HUES64 (cell line): ENCODE results near the gene DCDC1.

Experiments
- H3K27ac ChIP-seq: 2 replicates; pipeline ENCODE4 v1.7.0; 2013; ENCODE audit warnings: low read depth, low read length, inconsistent platforms
- H3K27me3 ChIP-seq: 2 replicates; pipeline ENCODE4 v1.6.1; 2013; ENCODE audit warnings: mild to moderate bottlenecking, low read length; ENCODE audit not compliant: insufficient read depth
- H3K36me3 ChIP-seq: 2 replicates; pipeline ENCODE4 v1.6.1; 2013; ENCODE audit warnings: mild to moderate bottlenecking, low read length; ENCODE audit not compliant: insufficient read depth
- H3K4me1 ChIP-seq: 2 replicates; pipeline ENCODE4 v1.6.1; 2013; ENCODE audit warnings: mild to moderate bottlenecking, low read length, moderate library complexity; ENCODE audit not compliant: insufficient read depth
- H3K4me3 ChIP-seq: 2 replicates; pipeline ENCODE4 v1.5.1; 2013; ENCODE audit warnings: mild to moderate bottlenecking, low read length, moderate library complexity
- H3K9ac ChIP-seq: 2 replicates; pipeline ENCODE4 v1.6.1; 2013; ENCODE audit warnings: mild to moderate bottlenecking, low read depth, low read length
- H3K9me3 ChIP-seq: 2 replicates; pipeline ENCODE4 v1.6.1; 2013; ENCODE audit warnings: low read depth, low read length; ENCODE audit not compliant: insufficient read depth
- WGBS: fragments of 150-250, 120-280 bp; methylation state at CpG from one replicate; pipeline ENCODE4 v1.1.7; 2013; ENCODE audit warnings: missing lambda C conversion rate; 5-methylcytosine and 5-hydroxymethylcytosine counted together

The DCDC1 gene

GRCh38 chr11:30875806-30876205 is 493.7 kb downstream of the DCDC1 start:
- Histone ChIP-seq H3K4me1 (no peaks in the 10 kb centered on the region), H3K27ac (no peak overlapping the region), H3K4me3 (no peak overlapping the region), H3K36me3 (no peaks in the 10 kb centered on the region), H3K9me3 (no peaks in the 10 kb centered on the region), H3K27me3 (no peaks in the 10 kb centered on the region), H3K9ac (no peak overlapping the region)
- WGBS = 94% methylated on average over 2 of the region's 2 CpGs

GRCh38 chr11:30873924-30874610 is 495.5 kb downstream of the DCDC1 start:
- Histone ChIP-seq H3K9ac (no peak overlapping the region), H3K4me1 (no peaks in the 10 kb centered on the region), H3K27ac (no peak overlapping the region), H3K36me3 (no peaks in the 10 kb centered on the region), H3K9me3 (no peaks in the 10 kb centered on the region), H3K27me3 (no peaks in the 10 kb centered on the region), H3K4me3 (no peak overlapping the region)
- 83% methylated on average over 3 of the region's 3 CpGs for WGBS

- no peaks in the 10 kb centered on the region for H3K4me1 ChIP-seq
- H3K4me3 ChIP-seq = no peak overlapping the region
- no peaks in the 10 kb centered on the region for H3K36me3 ChIP-seq
- no peak overlapping the region for H3K27ac ChIP-seq
- 90% methylated on average over 2 of the region's 2 CpGs for WGBS
- no peaks in the 10 kb centered on the region for H3K9me3 ChIP-seq
- no peak overlapping the region for H3K9ac ChIP-seq
- H3K27me3 ChIP-seq = no peaks in the 10 kb centered on the region
These were observed 500.9 kb downstream of the DCDC1 start for GRCh38 chr11:30868626-30869081.

- 71% methylated on average over 2 of the region's 2 CpGs for WGBS
- Histone ChIP-seq H3K4me3 (no peak overlapping the region), H3K4me1 (peaks cover 35% of the 10 kb centered on the region), H3K27ac (no peak overlapping the region), H3K9ac (no peak overlapping the region), H3K27me3 (no peaks in the 10 kb centered on the region), H3K36me3 (no peaks in the 10 kb centered on the region), H3K9me3 (no peaks in the 10 kb centered on the region)
These were observed 506.3 kb downstream of the DCDC1 start for GRCh38 chr11:30863209-30863608.

GRCh38 chr11:30861531-30861930 is 508.0 kb downstream of the DCDC1 start:
- Histone ChIP-seq H3K9me3 (no peaks in the 10 kb centered on the region), H3K4me1 (peaks cover 35% of the 10 kb centered on the region), H3K9ac (no peak overlapping the region), H3K27ac (no peak overlapping the region), H3K4me3 (no peak overlapping the region), H3K36me3 (no peaks in the 10 kb centered on the region), H3K27me3 (no peaks in the 10 kb centered on the region)
- WGBS = 92% methylated on average over 7 of the region's 7 CpGs

- Histone ChIP-seq H3K27ac (peak overlapping the region; percentile 21; the same call in 1 of the 2 replicates), H3K4me1 (peaks cover 35% of the 10 kb centered on the region), H3K36me3 (no peaks in the 10 kb centered on the region), H3K4me3 (no peak overlapping the region), H3K9me3 (no peaks in the 10 kb centered on the region), H3K9ac (no peak overlapping the region), H3K27me3 (no peaks in the 10 kb centered on the region)
- WGBS = 67% methylated on average over 7 of the region's 7 CpGs
These were observed 508.5 kb downstream of the DCDC1 start for GRCh38 chr11:30861064-30861463.

GRCh38 chr11:30860146-30860545 is 509.4 kb downstream of the DCDC1 start:
- WGBS = 100% methylated on average over 1 of the region's 2 CpGs
- no peak overlapping the region for H3K9ac ChIP-seq

GRCh38 chr11:30859669-30860068 is 509.9 kb downstream of the DCDC1 start:
- Histone ChIP-seq H3K27me3 (no peaks in the 10 kb centered on the region), H3K4me1 (peaks cover 35% of the 10 kb centered on the region), H3K9me3 (no peaks in the 10 kb centered on the region), H3K9ac (no peak overlapping the region), H3K27ac (no peak overlapping the region), H3K36me3 (no peaks in the 10 kb centered on the region), H3K4me3 (no peak overlapping the region)
- WGBS = 66% methylated on average over 3 of the region's 3 CpGs

More at GRCh38 chr11:30860146-30860545, 509.4 kb downstream of the DCDC1 start:
- no peaks in the 10 kb centered on the region for H3K27me3 ChIP-seq
- H3K4me3 ChIP-seq = no peak overlapping the region
- no peak overlapping the region for H3K27ac ChIP-seq
- H3K4me1 ChIP-seq = peaks cover 35% of the 10 kb centered on the region
- H3K9me3 ChIP-seq = no peaks in the 10 kb centered on the region
- no peaks in the 10 kb centered on the region for H3K36me3 ChIP-seq

GRCh38 chr11:30855383-30856006 is 514.0 kb downstream of the DCDC1 start:
- H3K27me3 ChIP-seq = no peaks in the 10 kb centered on the region
- no peak overlapping the region for H3K4me3 ChIP-seq
- H3K36me3 ChIP-seq = no peaks in the 10 kb centered on the region
- no peaks in the 10 kb centered on the region for H3K9me3 ChIP-seq
- 93% methylated on average over 5 of the region's 5 CpGs for WGBS
- no peak overlapping the region for H3K9ac ChIP-seq
- no peak overlapping the region for H3K27ac ChIP-seq
- H3K4me1 ChIP-seq = peaks cover 24% of the 10 kb centered on the region

- Histone ChIP-seq H3K4me1 (peaks cover 12% of the 10 kb centered on the region), H3K36me3 (no peaks in the 10 kb centered on the region), H3K9ac (no peak overlapping the region), H3K27ac (no peak overlapping the region), H3K4me3 (no peak overlapping the region), H3K9me3 (no peaks in the 10 kb centered on the region), H3K27me3 (no peaks in the 10 kb centered on the region)
These were observed 516.1 kb downstream of the DCDC1 start for GRCh38 chr11:30853439-30853838.

- no peak overlapping the region for H3K27ac ChIP-seq
- no peaks in the 10 kb centered on the region for H3K27me3 ChIP-seq
- H3K9me3 ChIP-seq = 0 out of 2 replicates have a peak, but pooled peaks cover under 1% of the 10 kb centered on the region
- WGBS = 82% methylated on average over 4 of the region's 4 CpGs
- H3K4me3 ChIP-seq = no peak overlapping the region
- peaks cover 12% of the 10 kb centered on the region for H3K4me1 ChIP-seq
- no peaks in the 10 kb centered on the region for H3K36me3 ChIP-seq
- no peak overlapping the region for H3K9ac ChIP-seq
These were observed 516.9 kb downstream of the DCDC1 start for GRCh38 chr11:30852645-30853044.
